HepG2 (cell line): ENCODE measurements around the gene C1QTNF1. TPM values are rescaled to one million over a fixed set of nuclear protein-coding genes. Genes with fewer than 3 reads are reported as not detected.

Experiments
- ATF5 ChIP-seq: sonication (generic); formaldehyde crosslinking; IDR thresholded peaks from 2 replicates; pipeline ENCODE4 v1.4.0; 2020; ENCODE audit warnings: mild to moderate bottlenecking, low read depth, missing genetic modification reagents
- BATF2 ChIP-seq: sonication (generic); formaldehyde crosslinking; IDR thresholded peaks from 2 replicates; pipeline ENCODE4 v1.8.0; 2022; ENCODE audit warnings: mild to moderate bottlenecking, missing genetic modification reagents, moderate library complexity
- BCL3 ChIP-seq: sonication (generic); formaldehyde crosslinking; IDR thresholded peaks from 2 replicates; pipeline ENCODE4 v1.5.1; 2020; ENCODE audit warnings: mild to moderate bottlenecking, missing genetic modification reagents, moderate library complexity
- CREB1 ChIP-seq, 2 experiments: fragments of 450-650 bp in 1 of 2; IDR thresholded peaks; 2 replicates each; pipeline ENCODE4 v1.6.1; 2016 to 2017; ENCODE audit warnings: control low read depth in 1 of 2, mild to moderate bottlenecking in 1 of 2, missing compliant biosample characterization in 1 of 2, missing genetic modification characterization in 1 of 2
- EHMT2 ChIP-seq: fragments of 200-600 bp; sonication (generic); IDR thresholded peaks from 2 replicates; pipeline ENCODE4 v1.7.0; 2017; ENCODE audit warnings: antibody characterized with exemption, low read depth, low read length, borderline replicate concordance
- ERF ChIP-seq: IDR thresholded peaks from 2 replicates; pipeline ENCODE4 v1.6.1; 2018; ENCODE audit warnings: missing biosample characterization, missing genetic modification reagents
- FOXC1 ChIP-seq: sonication (generic); formaldehyde crosslinking; IDR thresholded peaks from 2 replicates; pipeline ENCODE4 v1.8.0; 2022; ENCODE audit warnings: mild to moderate bottlenecking, missing genetic modification reagents, borderline replicate concordance
- FOXK1 ChIP-seq: sonication (generic); formaldehyde crosslinking; IDR thresholded peaks from 2 replicates; pipeline ENCODE4 v1.4.0; 2020; ENCODE audit warnings: low read depth, missing genetic modification reagents, borderline replicate concordance
- FOXO1 ChIP-seq: sonication (generic); formaldehyde crosslinking; IDR thresholded peaks from 2 replicates; pipeline ENCODE4 v1.4.0; 2020; ENCODE audit warnings: missing genetic modification reagents
- HDAC2 ChIP-seq: sonication (generic); formaldehyde crosslinking; IDR thresholded peaks from 2 replicates; pipeline ENCODE4 v1.4.0; 2020; ENCODE audit warnings: missing genetic modification reagents
- HMGXB4 ChIP-seq, 2 experiments: sonication (generic) in 1 of 2; formaldehyde crosslinking in 1 of 2; IDR thresholded peaks; 2 replicates each; pipeline versions ENCODE4 v1.4.0 to v1.6.1; 2018 to 2020; ENCODE audit warnings: missing genetic modification reagents in 2 of 2, borderline replicate concordance in 1 of 2, low read depth in 1 of 2, mild to moderate bottlenecking in 1 of 2, missing biosample characterization in 1 of 2
- MAZ ChIP-seq, 2 experiments: sonication (generic) in 1 of 2; formaldehyde crosslinking in 1 of 2; IDR thresholded peaks; 2 replicates each; pipeline versions ENCODE4 v1.5.0 to v1.6.1; 2012 to 2020; ENCODE audit warnings: low read depth in 2 of 2, mild to moderate bottlenecking in 2 of 2, borderline replicate concordance in 1 of 2, improper control_type of control experiment in 1 of 2, low read length in 1 of 2, missing genetic modification reagents in 1 of 2, moderate library complexity in 1 of 2
- MXI1 ChIP-seq: IDR thresholded peaks from 3 replicates; pipeline ENCODE4 v1.6.1; 2012; ENCODE audit warnings: low read depth, low read length, inconsistent platforms, borderline replicate concordance
- PRMT3 ChIP-seq: sonication (generic); formaldehyde crosslinking; IDR thresholded peaks from 2 replicates; pipeline ENCODE4 v1.8.1; 2022; ENCODE audit warnings: low read depth, mild to moderate bottlenecking, moderate library complexity, missing genetic modification reagents, borderline replicate concordance
- SPEN ChIP-seq: sonication (generic); formaldehyde crosslinking; IDR thresholded peaks from 2 replicates; pipeline ENCODE4 v1.5.1; 2020; ENCODE audit warnings: low read depth, mild to moderate bottlenecking, missing genetic modification reagents
- THAP11 ChIP-seq: IDR thresholded peaks from 2 replicates; pipeline ENCODE4 v1.6.1; 2016; ENCODE audit warnings: missing biosample characterization, missing genetic modification reagents
- TOPORS ChIP-seq: sonication (generic); formaldehyde crosslinking; IDR thresholded peaks from 2 replicates; pipeline ENCODE4 v1.8.0; 2023; ENCODE audit warnings: mild to moderate bottlenecking, missing genetic modification reagents
- ZNF329 ChIP-seq: sonication (generic); formaldehyde crosslinking; IDR thresholded peaks from 2 replicates; pipeline ENCODE4 v1.9.0; 2021; ENCODE audit warnings: low read depth, mild to moderate bottlenecking, missing genetic modification reagents
- ZNF749 ChIP-seq: sonication (generic); formaldehyde crosslinking; IDR thresholded peaks from 2 replicates; pipeline ENCODE4 v1.8.0; 2022; ENCODE audit warnings: mild to moderate bottlenecking, missing genetic modification reagents, moderate library complexity, borderline replicate concordance
- ZNF768 ChIP-seq: sonication (generic); formaldehyde crosslinking; IDR thresholded peaks from 2 replicates; pipeline ENCODE4 v1.4.0; 2020; ENCODE audit warnings: missing genetic modification reagents
- ZNF784 ChIP-seq: sonication (generic); formaldehyde crosslinking; IDR thresholded peaks from 2 replicates; pipeline ENCODE4 v1.5.1; 2020; ENCODE audit warnings: missing genetic modification reagents, mild to moderate bottlenecking, borderline replicate concordance
- ZNF792 ChIP-seq: IDR thresholded peaks from 2 replicates; pipeline ENCODE4 v1.6.1; 2016
- polyA plus RNA-seq, 8 experiments: library from polyadenylated mRNA; depleted of rRNA in 3 of 8; stranded (reverse) in 7 of 8; unstranded in 1 of 8; fragments of >200 nt; fragmentation: Illumina TruSeq in 4 of 8; extraction: Trizol in 4 of 8; gene quantifications; 2 replicates each; pipeline versions ENCODE4 v1.2.1 to v1.2.3, GENCODE V29; 2011 to 2016; ENCODE audit warnings: low read depth in 4 of 8, missing spikeins in 1 of 8, mixed read lengths in 1 of 8; ENCODE audit not compliant: insufficient read depth in 1 of 8
- total RNA-seq, 5 experiments: library from RNA; depleted of rRNA; stranded (reverse); fragments of >200 nt; fragmentation: Illumina TruSeq; extraction: Trizol; gene quantifications; 2 replicates each; pipeline ENCODE4 v1.2.3, GENCODE V29; 2016; ENCODE audit warnings: low read depth in 1 of 5

Gene C1QTNF1
- total and polyA plus RNA-seq, 2 of the 13 experiments (the other 11 are each of a cell fraction or from before 2014, with no cell fraction given), result 0.18 to 0.86 TPM

GRCh38 chr17:79074649-79075445 lies 50.9 kb downstream of the C1QTNF1 start, which contains the start of gene ENGASE (continued):
- TF ChIP-seq SPEN (CRISPR knock-in tag), result peak; percentile 76
- no peak for TF ChIP-seq BATF2 (CRISPR knock-in tag)
- TF ChIP-seq FOXK1 (CRISPR knock-in tag), result peak; percentile 27; the same call in 1 of the 2 replicates
- TF ChIP-seq ZNF768 (CRISPR knock-in tag), result peak; percentile 59; the same call in 1 of the 2 replicates
- TF ChIP-seq CREB1 (IDR thresholded peaks at IDR 0.05), result peak; percentile 62; the same call in 1 of the 2 replicates
- no peak for TF ChIP-seq CREB1 (CRISPR knock-in tag; IDR thresholded peaks at IDR 0.05)
- TF ChIP-seq EHMT2, result no peak
- TF ChIP-seq ZNF784 (CRISPR knock-in tag), result peak; percentile 59
- peak; percentile 58; the same call in 1 of the 2 replicates for TF ChIP-seq TOPORS (CRISPR knock-in tag)
- 0 out of 2 replicates have a peak, but pooled peaks have one; percentile 69 for TF ChIP-seq ATF5 (CRISPR knock-in tag)
- peak; percentile 62; the same call in 1 of the 2 replicates for TF ChIP-seq FOXC1
- TF ChIP-seq ZNF749 (CRISPR knock-in tag), result peak; percentile 19; the same call in 1 of the 2 replicates
- TF ChIP-seq ZNF792 (CRISPR knock-in tag), result peak; percentile 34; the same call in 1 of the 2 replicates
- TF ChIP-seq BCL3 (CRISPR knock-in tag), result peak; percentile 78; the same call in 1 of the 2 replicates
- TF ChIP-seq ERF, result 0 out of 2 replicates have a peak, but pooled peaks have one; percentile 34
- TF ChIP-seq MAZ (IDR thresholded peaks at IDR 0.05; ENCODE audit: borderline replicate concordance, low read depth, low read length), result 0 out of 2 replicates have a peak, but pooled peaks have one; percentile 5
- TF ChIP-seq MAZ (CRISPR knock-in tag; IDR thresholded peaks at IDR 0.05; ENCODE audit: low read depth), result peak; percentile 71
- TF ChIP-seq HMGXB4 (CRISPR knock-in tag; IDR thresholded peaks at IDR 0.05; ENCODE audit: borderline replicate concordance in 1 of 2, low read depth in 1 of 2), result peak; percentile 23 to 54; a peak in 1 of 4 replicates
- peak; percentile 89; the same call in 1 of the 3 replicates for TF ChIP-seq MXI1
- no peak for TF ChIP-seq PRMT3 (CRISPR knock-in tag)
- TF ChIP-seq THAP11 (CRISPR knock-in tag), result peak; percentile 60; the same call in 1 of the 2 replicates
- peak; percentile 32; the same call in 1 of the 2 replicates for TF ChIP-seq HDAC2 (CRISPR knock-in tag)
- TF ChIP-seq ZNF329 (CRISPR knock-in tag), result peak; percentile 78
- TF ChIP-seq FOXO1 (CRISPR knock-in tag), result 0 out of 2 replicates have a peak, but pooled peaks have one; percentile 36
